Activated T-helper 1 cell treated with Interleukin-2 at 50 U/mL for 16 hours (primary cell): Measurements from ENCODE around the gene UBN1.

Source experiments
- DNase-seq: peaks from one replicate; pipeline ENCODE4 v3.0.0-alpha.2; 2020; ENCODE audit warnings: low read depth

The UBN1 gene

DNA sequence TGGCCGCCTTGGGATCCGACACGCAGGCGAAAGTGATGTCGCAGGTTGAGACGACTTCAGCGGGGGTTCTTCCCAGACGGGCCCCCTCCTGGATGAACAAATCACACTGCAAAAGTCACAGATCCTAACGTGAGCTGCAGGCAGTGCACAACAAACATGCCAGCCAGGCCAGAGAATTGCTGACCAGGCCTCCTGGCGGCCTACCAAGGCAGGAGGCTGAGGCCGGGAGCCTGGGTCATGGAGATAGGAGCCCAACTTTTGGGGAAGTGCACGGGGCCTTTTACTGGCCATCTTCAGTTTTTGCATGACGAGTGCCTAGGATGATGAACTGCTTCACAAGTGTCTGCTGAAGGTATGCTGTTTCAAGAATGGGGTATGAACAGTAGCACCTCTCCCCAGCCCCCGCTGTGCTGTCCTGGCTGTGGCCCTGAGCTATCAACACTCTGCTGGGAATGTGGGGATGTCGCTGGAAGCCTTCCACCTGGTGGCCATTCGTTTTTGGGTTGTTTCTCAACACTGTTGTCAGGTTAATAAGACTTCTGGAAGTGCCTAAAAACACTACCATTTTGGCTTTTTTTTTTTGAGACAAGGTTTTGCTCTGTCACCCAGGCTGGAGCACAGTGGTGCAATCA is 32.6 kb upstream of the UBN1 start:
- no peak for DNase-seq

DNA sequence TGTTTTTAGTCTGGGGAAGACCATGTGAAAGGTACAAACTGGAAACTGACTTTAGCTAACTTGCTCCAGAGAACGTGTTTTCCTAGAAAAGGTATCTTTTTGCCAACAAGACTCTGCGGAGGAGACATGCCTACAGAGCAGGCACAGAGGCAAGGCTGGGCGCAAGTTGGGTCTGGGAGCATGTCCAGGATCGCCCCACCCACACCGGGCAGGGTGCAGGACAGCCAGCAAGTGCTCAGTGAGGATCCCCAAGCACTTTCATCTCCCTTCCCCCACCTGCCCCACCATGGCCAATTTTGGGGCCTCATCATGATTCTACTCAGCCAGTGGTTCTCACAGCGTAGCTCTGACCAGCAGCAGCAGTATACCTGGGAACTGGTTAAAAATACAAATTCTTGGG is 26.6 kb upstream of the UBN1 start:
- no peak for DNase-seq

- no peak for DNase-seq
Observed at GRCh38 chr16:4825196-4825595, 22.1 kb upstream of the UBN1 start.

DNA sequence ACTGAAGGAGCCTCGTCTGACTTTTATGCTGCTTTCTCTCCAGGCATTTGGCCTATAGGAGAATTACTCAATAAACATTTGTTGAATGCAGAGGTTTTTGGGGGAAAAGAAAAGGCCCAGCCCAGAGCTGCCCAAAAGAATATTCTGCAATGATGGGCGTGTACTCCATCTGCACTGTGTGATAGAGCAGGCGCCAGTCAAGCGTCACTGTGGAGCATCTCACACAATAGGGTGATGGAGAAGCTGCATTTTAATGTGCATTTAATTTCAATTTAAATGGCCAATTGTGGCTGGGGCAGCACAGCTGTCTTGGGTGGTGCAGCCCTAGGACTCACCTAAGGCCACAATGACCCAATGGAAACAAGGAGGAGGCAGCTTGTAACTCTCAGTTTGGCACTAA is 20.8 kb upstream of the UBN1 start:
- DNase-seq: no peak

DNA sequence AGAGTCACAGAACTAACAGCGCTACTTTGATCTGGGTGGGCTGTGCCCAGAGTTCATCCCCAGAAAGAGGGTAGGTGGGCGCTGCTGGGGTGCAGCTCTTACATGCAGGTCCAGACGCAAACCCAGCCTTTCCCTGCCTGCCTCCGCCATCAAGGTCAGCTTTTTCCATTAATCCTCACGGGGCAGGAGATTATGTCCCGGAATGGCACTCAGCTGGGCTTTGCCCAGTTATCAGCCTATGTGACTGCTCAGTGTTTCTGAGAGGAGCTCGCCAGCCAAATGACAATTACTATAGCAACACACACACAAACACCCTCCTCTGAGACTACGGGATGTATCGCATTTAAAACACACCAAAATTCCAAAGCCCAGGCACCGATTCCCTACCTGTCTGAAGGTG is 20.3 kb upstream of the UBN1 start:
- no peak for DNase-seq

GRCh38 chr16:4828567-4829321 is 18.5 kb upstream of the UBN1 start:
- DNase-seq: no peak

GRCh38 chr16:4830408-4830807 is 16.9 kb upstream of the UBN1 start:
- no peak for DNase-seq

DNA sequence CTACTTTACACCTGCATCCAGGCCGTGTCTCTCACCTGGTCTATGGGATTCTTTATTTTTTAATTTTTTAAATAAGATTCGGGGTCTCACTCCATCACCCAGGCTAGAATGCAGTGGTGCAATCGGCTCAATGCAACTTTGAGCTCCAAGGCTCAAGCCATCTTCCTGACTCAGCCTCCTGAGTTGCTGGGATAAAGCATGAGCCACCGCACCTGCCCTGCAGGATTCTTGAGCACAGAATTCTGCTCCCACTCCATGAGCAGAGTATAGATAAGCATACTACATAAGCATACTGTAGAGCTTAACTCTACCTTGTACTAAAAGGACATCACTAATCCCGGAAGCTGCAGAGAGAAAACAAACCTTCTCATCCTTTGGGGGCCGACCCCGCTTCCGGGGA is 15.7 kb upstream of the UBN1 start:
- no peak for DNase-seq

- DNase-seq: no peak
Observed at GRCh38 chr16:4832698-4833343, 14.5 kb upstream of the UBN1 start.

GRCh38 chr16:4833584-4833983 is 13.7 kb upstream of the UBN1 start:
- no peak for DNase-seq

DNA sequence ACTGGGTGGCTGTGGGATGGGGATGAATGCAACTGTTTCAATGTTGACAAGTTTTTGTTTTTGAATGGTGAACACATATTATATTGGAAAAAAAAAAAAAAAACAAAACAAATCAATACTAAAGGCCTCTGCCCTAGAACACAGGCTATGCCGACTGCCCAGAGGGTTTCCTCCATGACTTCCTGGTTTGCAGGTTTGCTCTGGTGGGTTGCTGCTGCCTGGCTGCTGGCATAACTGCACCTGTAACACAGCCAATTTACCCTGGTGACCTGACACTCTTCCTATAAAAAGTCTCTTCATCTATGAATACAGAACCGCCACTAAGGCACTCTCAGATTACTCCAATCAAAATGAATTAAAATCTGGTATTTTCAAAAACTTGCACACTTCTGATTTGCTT is 10.6 kb upstream of the UBN1 start:
- no peak for DNase-seq

GRCh38 chr16:4837733-4838501 is 9.4 kb upstream of the UBN1 start:
- no peak for DNase-seq

DNA sequence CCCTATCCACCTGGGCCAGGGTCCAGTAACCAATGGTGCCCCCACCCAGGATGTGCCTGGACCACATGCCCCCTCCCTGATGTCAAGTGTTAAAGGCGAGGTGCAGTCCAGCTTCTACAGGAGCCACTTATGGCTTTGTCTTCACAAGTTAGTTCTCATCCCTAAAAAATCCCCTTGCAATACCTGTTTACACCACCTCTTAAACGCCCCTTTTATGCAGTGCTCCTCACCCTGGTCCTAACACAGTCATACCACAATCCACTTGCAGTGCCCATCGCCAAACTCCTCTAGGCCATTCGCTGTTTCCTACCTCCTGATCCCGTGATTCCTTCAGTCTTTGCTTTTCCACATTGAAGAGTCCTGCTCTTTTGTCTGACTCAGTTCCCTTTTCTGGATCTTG is 7.3 kb upstream of the UBN1 start:
- no peak for DNase-seq

DNA sequence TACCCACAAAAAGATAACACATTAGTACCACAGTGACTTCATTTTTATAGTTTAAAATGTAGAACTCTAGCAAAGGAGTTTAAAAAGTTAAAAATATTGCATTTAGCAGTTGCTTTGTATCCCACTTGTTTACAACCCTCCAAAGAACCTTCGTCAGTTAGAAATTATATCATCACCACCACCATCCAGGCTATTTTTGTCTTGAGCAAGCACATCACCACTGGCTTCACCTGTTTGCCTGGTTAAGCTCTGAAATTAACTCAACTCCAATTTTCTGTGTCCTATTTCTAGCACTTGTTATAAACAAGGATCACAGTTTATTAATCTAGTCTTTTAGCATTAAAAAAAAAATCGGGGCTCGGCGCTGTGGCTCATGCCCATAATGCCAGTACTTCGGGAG is 6.3 kb upstream of the UBN1 start:
- DNase-seq: no peak

DNA sequence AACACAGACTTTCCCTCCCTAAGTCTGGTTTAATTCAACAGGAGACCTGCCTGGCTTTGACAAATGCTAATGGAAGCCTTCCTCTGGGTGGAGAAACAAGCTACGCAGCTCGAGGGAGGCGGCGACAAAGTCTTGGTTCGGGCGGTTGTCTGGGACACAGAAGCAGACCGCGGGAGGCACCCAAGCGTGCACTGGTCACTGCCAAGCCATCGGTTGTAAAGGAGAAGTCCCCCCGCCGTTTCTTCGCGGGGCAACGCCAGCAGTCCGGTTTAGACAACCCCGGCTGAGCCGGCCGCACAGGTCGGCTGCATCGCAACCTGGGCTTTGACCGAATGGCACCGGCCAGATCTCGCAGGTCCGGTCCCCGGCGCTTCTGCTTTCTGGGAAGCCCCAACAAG is 779 bp upstream of the UBN1 start:
- no peak for DNase-seq

- DNase-seq: peak; percentile 10
Observed at GRCh38 chr16:4847774-4848587, 700 bp downstream of the UBN1 start.

DNA sequence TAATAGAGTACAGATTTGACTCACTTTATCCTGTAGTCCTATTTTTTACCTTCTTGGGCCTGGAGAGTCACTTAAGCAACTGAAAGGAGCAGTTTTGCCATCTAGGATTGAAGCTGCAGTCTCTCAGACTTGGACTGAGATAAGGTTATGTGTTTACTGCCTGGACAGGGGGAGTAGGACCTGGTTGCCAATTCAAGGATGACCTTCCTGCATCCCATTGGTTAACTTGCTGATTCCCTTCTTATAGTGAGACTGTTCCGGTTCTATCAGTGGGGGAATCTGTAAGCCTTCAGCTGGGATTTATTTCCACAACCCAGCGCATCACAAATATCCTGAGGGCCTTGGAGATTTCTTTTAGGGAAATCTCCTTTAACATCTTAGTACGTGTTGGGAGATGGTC is 2.9 kb downstream of the UBN1 start:
- DNase-seq: no peak

GRCh38 chr16:4852221-4852872 is 5.1 kb downstream of the UBN1 start:
- no peak for DNase-seq

DNA sequence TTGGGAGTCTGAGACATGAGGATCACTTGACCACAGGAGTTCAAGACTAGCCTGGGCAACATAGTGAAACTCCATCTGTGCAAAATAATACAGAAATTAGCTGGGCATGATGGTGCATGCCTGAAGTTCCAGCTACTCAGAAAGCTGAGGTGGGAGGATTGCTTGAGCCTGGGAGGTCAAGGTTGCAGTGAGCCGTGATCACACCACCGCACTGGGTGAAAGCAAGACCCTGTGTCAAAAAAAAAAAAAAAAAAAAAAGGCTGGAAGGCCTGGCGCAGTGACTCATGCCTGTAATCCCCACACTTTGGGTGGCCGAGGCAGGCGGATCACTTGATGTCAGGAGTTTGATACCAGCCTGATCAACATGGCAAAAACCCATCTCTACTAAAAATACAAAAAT is 8.1 kb downstream of the UBN1 start:
- no peak for DNase-seq

DNA sequence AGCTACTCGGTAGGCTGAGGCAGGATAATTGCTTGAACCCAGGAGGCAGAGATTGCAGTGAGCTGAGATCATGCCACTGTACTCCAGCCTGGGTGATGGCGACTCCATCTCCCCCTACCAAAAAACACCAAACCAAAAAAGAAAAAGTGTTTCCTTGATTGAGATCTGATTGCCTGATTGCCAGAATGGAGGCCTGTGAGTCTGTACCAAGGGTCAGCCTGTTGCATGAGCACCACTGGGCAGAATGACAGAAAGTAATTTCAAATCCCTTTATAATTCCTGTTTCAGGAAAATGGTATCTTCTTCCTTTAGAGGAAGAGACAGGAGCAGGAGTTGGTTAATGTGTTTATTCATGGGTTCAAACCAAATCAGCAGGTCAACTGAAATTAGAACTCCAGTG is 8.5 kb downstream of the UBN1 start:
- no peak for DNase-seq

- DNase-seq: no peak
Observed at GRCh38 chr16:4859190-4859899, 12.1 kb downstream of the UBN1 start.
